Measurements from ENCODE around the gene PKHD1. TPM values are rescaled to one million over a fixed set of nuclear protein-coding genes. Genes with fewer than 3 reads are reported as not detected.

The PKHD1 gene
- polyA plus RNA-seq, 1 of the 3 experiments (the other 2 are of a cell fraction) = not detected

GRCh38 chr6:51843456-51844056 is 243.9 kb downstream of the PKHD1 start:
- Histone ChIP-seq H3K27ac (ENCODE audit: low read depth in 2 of 2, low read length in 1 of 2) (peak overlapping the region in 1 of 2 experiments; percentile 95; a peak in 2 of 4 replicates), H3K4me3 (ENCODE audit: low read depth in 2 of 2, low read length in 1 of 2) (no peak overlapping the region), H3K9me3 (no peaks in the 10 kb centered on the region), H3K9ac (no peak overlapping the region), H3K36me3 (replicated peaks in 1 of 2; ENCODE audit: control insufficient read depth in 1 of 2, insufficient read depth in 2 of 2, low read length in 1 of 2) (no peaks in the 10 kb centered on the region), H3F3A (replicated peaks; ENCODE audit: insufficient read depth) (peaks cover 2% of the 10 kb centered on the region), H3K79me2 (ENCODE audit: insufficient read depth) (no peaks in the 10 kb centered on the region), H3K27me3 (ENCODE audit: insufficient read depth) (no peaks in the 10 kb centered on the region), H3K9me2 (no peaks in the 10 kb centered on the region), H3K4me1 (ENCODE audit: control insufficient read depth in 1 of 2, insufficient read depth in 2 of 2, low read depth in 1 of 2, low read length in 1 of 2) (peaks cover 0 to 34% of the 10 kb centered on the region in 2 experiments; a peak in 2 of 4 replicates), H2AFZ (ENCODE audit: low read depth) (no peak overlapping the region), H3K4me2 (no peak overlapping the region), H4K20me1 (ENCODE audit: insufficient read depth) (no peaks in the 10 kb centered on the region)
- no peak for TF ChIP-seq USF1 (IDR thresholded peaks at IDR 0.05; ENCODE audit: borderline replicate concordance, low read depth)
- peak; percentile 80 for TF ChIP-seq GATA2 (CRISPR knock-in tag; IDR thresholded peaks at IDR 0.05)
- TF ChIP-seq EP300 (IDR thresholded peaks at IDR 0.05; ENCODE audit: borderline replicate concordance in 1 of 2, low read depth in 1 of 2, low read length in 1 of 2) = 0 out of 4 replicates have a peak, but pooled peaks of 1 of the 2 experiments have one; percentile 41
- ChIA-PET CTCF (interaction anchor here (0.6 to 3.3 kb wide), 35 partner anchors 8 to 1031 kb away, joined by 3 to 22 read pairs (median 4); partner anchors contain the start of gene TFAP2B), POLR2A (interaction anchor here (1.0 to 2.2 kb wide), 5 partner anchors 165 to 1025 kb away, joined by 3 to 11 read pairs (median 5); partner anchors contain the start of gene TFAP2B)
- WGBS (ENCODE audit: low lambda C conversion rate) = 29% methylated on average over 5 of the region's 5 CpGs
- DNase-seq = peak; percentile 9

GRCh38 chr6:51842804-51843378 is 244.5 kb downstream of the PKHD1 start:
- ChIA-PET CTCF (interaction anchor here (0.6 to 3.3 kb wide), 16 partner anchors 117 to 1025 kb away, joined by 3 to 22 read pairs (median 4); no protein-coding TSS in a partner anchor), POLR2A (interaction anchor here (1.0 to 2.2 kb wide), 4 partner anchors 164 to 1017 kb away, joined by 3 to 11 read pairs (median 6); no protein-coding TSS in a partner anchor)
- no peaks in the 10 kb centered on the region for H3K27me3 ChIP-seq (ENCODE audit: insufficient read depth)
- H3K4me3 ChIP-seq (ENCODE audit: low read depth in 2 of 2, low read length in 1 of 2) = no peak overlapping the region
- 53% methylated on average over 8 of the region's 8 CpGs for WGBS (ENCODE audit: low lambda C conversion rate)
- no peaks in the 10 kb centered on the region for H4K20me1 ChIP-seq (ENCODE audit: insufficient read depth)
- peaks cover 2% of the 10 kb centered on the region for H3F3A ChIP-seq (replicated peaks; ENCODE audit: insufficient read depth)
- no peaks in the 10 kb centered on the region for H3K79me2 ChIP-seq (ENCODE audit: insufficient read depth)
- H3K4me1 ChIP-seq (ENCODE audit: control insufficient read depth in 1 of 2, insufficient read depth in 2 of 2, low read depth in 1 of 2, low read length in 1 of 2) = peaks cover 0 to 34% of the 10 kb centered on the region in 2 experiments; a peak in 2 of 4 replicates
- H3K9ac ChIP-seq = no peak overlapping the region
- no peak for DNase-seq
- H3K9me2 ChIP-seq = no peaks in the 10 kb centered on the region
- H3K4me2 ChIP-seq = no peak overlapping the region
- H3K9me3 ChIP-seq = no peaks in the 10 kb centered on the region
- H2AFZ ChIP-seq (ENCODE audit: low read depth) = no peak overlapping the region
- H3K36me3 ChIP-seq (replicated peaks in 1 of 2; ENCODE audit: control insufficient read depth in 1 of 2, insufficient read depth in 2 of 2, low read length in 1 of 2) = no peaks in the 10 kb centered on the region
- peak overlapping the region in 1 of 2 experiments; percentile 95; a peak in 2 of 4 replicates for H3K27ac ChIP-seq (ENCODE audit: low read depth in 2 of 2, low read length in 1 of 2)
- no peak for TF ChIP-seq CHD2 (IDR thresholded peaks at IDR 0.05; ENCODE audit: low read length, partially characterized antibody)
- no peak for TF ChIP-seq EZH2phosphoT487 (IDR thresholded peaks at IDR 0.05; ENCODE audit: borderline replicate concordance, low read depth)
- TF ChIP-seq FOXM1 (IDR thresholded peaks at IDR 0.05; ENCODE audit: low read depth) = no peak
- no peak for TF ChIP-seq REST (IDR thresholded peaks at IDR 0.05; ENCODE audit: low read depth, low read length)
- no peak for TF ChIP-seq POLR2AphosphoS5 (IDR thresholded peaks at IDR 0.05; ENCODE audit: low read depth, low read length)
- no peak for TF ChIP-seq ELF1 (IDR thresholded peaks at IDR 0.05)
- TF ChIP-seq FOXJ3 (CRISPR knock-in tag; IDR thresholded peaks at IDR 0.05) = no peak
- TF ChIP-seq RXRA (IDR thresholded peaks at IDR 0.05; ENCODE audit: borderline replicate concordance, low read depth) = no peak
- TF ChIP-seq USF2 (IDR thresholded peaks at IDR 0.05; ENCODE audit: borderline replicate concordance, low read depth, low read length) = no peak
- TF ChIP-seq SMC3 (IDR thresholded peaks at IDR 0.05; ENCODE audit: low read depth, low read length) = no peak
- TF ChIP-seq GATA2 (CRISPR knock-in tag; IDR thresholded peaks at IDR 0.05) = no peak
- TF ChIP-seq TEAD4 (IDR thresholded peaks at IDR 0.05; ENCODE audit: borderline replicate concordance, insufficient read depth) = no peak
- no peak for TF ChIP-seq RAD21 (IDR thresholded peaks at IDR 0.05; ENCODE audit: low read length)
- TF ChIP-seq TAF1 (IDR thresholded peaks at IDR 0.05; ENCODE audit: borderline replicate concordance, low read depth, low read length) = no peak
- TF ChIP-seq EP300 (IDR thresholded peaks at IDR 0.05; ENCODE audit: borderline replicate concordance in 1 of 2, low read depth in 1 of 2, low read length in 1 of 2) = no peak
- no peak for TF ChIP-seq YY1 (IDR thresholded peaks at IDR 0.05; ENCODE audit: low read depth)
- TF ChIP-seq RCOR1 (IDR thresholded peaks at IDR 0.05; ENCODE audit: low read length) = no peak
- TF ChIP-seq MXI1 (IDR thresholded peaks at IDR 0.05; ENCODE audit: low read depth, low read length) = no peak

All from SK-N-SH (cell line).